Left colon (tissue), 2 donors: ENCODE measurements around the gene GIGYF2. TPM values are rescaled to one million over a fixed set of nuclear protein-coding genes. Genes with fewer than 3 reads are reported as not detected.
A peak's percentile ranks its signal among the peaks of the same experiment; 100 is the strongest.
"Not testable (repeated sequence)": the region's sequence is repeated elsewhere in the genome, so short reads cannot be mapped to it uniquely, and the experiment has no call there.

Source experiments
- ATAC-seq: fragments of 200-7000 bp; cut with Tn5 transposase; one replicate; pipeline ENCODE4 v1.9.1; 2020; ENCODE audit warnings: mild to moderate bottlenecking, moderate library complexity
- DNase-seq, 2 donors: peaks; one replicate each; pipeline ENCODE4 v3.0.0-alpha.2; 2020
- intact Hi-C, 2 donors: fragments of 100-400 bp; cut with DNase I in 1 of 2; cut with micrococcal nuclease in 1 of 2; formaldehyde crosslinking; loops; one replicate each; pipeline versions ENCODE4 v1.11.2 to v1.14.0; 2022; cut with DNase I, micrococcal nuclease
- total RNA-seq, 2 donors: library from RNA; stranded (reverse); fragmentation: NEBNext Ultra II Directional; extraction: Animal tissue kit (Norgen Biotek cat#: 25700); gene quantifications; one replicate each; pipeline ENCODE4 v1.2.1, GENCODE V29; 2021
- donor health status: DM: no; HTN: no; CAD: no.
- donor health status: DM: yes; HTN: yes; CAD: no.

The GIGYF2 gene
- total RNA-seq, 2 donors from 2014 or later: 55.4 to 66.3 TPM

DNA sequence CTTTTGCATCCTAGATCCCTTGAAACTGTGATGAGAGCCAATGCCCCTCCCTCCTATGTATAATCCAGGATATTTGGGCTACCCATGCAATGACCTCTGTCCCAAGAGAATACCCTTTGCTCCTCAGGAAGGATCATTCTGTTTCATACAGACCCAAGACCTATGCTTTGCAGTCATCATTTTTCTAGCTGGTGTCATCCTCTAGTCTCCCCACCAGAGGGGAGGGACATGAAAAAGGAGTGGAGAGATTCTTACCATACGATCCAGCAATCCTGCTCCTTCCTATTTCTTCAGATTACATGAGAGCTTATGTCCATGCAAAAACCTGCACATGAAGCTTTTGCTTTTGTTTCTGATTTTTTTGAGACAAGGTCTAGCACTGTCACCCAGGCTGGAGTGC, 13.8 kb upstream of the GIGYF2 start:
- ATAC-seq: no peak
- intact Hi-C loops: no loop called here

DNA sequence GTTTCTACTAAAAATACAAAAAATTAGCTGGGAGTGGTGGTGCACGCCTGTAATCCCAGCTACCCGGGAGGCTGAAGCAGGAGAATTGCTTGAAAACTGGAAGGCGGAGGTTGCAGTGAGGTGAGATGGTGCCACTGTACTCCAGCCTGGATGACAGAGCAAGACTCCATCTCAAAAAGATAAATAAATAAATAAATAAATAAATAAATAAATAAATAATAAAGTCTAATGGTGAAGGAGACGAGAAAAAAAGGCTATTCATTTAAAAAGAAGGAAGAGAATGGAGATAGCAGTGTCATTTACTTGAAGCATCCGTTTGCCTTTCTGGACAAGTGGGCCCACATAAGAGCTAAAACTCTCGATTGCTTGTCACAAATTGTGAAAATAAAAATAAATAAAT, 11.7 kb upstream of the GIGYF2 start:
- ATAC-seq, intact Hi-C loops, DNase-seq: not testable (repeated sequence)

More for the DNA sequence above, 13.8 kb upstream of the GIGYF2 start:
- no peak for DNase-seq

DNA sequence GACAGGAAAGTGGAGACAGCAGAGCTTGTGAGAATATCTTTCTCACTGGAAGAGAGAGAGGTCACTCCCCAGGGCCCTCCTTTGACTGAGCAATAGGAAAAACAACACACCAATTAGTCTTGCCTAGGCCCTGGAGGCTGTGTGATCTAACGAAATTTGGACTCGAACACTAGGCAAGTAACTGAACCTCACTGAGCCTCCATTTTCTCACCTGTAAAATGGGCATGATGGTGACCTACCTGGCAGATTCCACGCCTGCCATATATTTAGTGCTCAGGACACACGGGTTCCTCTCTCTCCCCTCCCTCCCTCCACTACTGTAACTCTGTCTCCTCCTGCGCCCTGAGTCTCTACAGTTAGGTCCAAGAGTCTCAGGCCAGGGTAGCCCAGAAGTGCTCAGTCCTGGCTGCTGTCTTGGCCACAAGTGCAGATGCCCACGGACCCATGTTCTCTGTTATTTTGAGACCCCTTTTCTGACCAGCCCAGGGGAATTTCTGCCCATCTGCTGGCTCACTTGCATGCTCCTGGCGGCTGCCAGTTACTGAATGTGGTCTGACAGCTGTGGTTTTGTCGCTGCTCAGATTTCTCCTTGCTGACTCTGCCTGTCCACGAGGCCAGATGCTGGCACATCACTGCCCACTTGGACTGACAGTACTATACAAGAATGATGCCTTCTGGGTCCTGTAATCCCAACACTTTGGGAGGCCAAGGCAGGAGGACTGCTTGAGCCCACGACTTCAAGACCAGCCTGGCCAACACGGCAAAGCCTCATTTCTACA, 9.6 kb upstream of the GIGYF2 start:
- DNase-seq: no peak
- intact Hi-C loops: no loop called here
- ATAC-seq: no peak

DNA sequence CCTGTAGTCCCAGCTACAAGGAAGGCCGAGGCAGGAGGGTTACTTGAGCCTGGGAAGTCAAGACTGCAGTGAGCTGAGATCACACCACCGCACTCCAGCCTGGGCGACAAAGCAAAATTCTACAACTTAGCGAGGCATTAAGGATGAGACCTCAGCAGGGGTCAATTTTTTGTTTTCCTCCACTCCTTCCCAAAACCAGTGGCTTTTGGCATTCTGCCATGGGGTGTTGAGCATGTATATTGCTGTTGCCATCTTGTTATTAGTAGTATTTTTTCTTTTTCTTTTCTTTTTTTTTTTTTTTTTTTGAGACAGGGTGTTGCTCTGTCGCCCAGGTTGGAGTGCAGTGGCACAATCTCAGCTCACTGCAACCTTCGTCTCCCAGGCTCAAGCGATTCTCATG, 8.9 kb upstream of the GIGYF2 start:
- no peak for DNase-seq
- intact Hi-C loops: no loop called here
- no peak for ATAC-seq

DNA sequence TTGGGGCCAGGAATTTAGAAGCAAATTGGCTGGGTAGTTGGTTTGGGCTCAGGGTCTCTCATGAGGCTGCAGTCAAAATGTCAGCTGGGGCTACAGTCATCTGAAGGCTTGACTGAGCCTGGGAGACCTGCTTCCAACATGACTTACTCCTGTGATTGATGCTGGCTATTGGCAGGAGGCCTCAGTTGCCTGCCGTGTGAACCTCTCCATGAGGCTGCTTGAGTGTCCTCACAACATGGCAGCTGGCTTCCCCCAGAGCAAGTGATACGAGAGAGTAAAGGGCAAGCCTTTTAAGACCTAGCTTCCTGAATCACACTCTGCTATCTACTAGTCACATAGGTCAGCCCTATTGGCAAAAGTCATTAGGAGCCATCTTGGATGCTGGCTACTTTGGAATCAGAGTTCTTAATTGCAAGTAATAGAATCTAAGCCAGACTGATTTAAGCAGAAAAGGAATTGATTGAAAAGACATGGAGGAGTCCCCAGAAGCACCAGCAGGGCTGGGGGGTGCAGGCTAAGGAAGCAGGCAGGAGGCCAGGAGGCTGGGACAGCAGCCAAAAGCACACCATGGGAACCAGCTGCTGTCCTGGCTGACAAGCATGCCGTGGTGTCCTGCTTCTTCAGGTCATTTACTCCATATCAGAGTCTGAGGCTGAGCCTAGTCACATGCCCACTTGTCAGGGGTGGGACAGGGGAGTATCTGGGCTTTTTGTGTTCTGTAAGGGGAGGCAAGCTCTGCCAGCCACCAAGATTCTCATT, 7.8 kb upstream of the GIGYF2 start:
- peak; percentile 43 for ATAC-seq
- intact Hi-C loops: no loop called here
- DNase-seq: peak in 1 of 2 donors; percentile 39

DNA sequence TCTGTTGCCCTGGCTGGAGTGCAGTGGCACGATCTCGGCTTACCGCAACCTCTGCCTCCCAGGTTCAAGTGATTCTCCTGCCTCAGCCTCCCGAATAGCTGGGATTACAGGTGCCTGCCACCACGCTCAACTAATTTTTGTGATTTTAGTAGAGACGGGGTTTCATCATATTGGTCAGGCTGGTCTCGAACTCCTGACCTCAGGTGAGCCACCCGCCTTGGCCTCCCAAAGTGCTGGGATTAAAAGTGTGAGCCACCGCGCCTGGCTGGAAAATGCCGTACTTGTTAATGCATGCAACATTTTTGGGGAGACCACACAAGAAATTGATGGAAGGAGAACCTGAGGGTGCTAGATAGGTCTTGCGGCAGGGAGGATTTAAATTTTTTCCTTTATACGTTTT, 6.0 kb upstream of the GIGYF2 start:
- ATAC-seq, DNase-seq, intact Hi-C loops: not testable (repeated sequence)

DNA sequence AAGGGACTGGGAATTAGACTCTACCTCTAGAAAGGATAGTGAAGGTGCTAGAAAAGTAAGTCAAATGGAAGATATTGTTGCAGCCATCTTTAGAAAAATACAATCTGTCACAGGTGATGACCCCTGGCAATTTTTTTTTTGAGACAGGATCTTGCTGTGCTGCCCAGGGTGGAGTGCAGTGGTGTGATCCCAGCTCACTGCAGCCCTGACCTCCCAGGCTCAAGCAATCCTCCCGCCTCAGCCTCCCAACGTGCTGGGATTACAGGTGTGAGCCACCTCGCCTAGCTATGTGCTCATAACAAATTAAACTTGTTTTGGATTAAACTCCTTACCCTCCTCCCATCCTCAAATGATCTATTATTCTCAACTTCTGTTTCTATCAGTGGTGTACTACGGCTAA, 3.8 kb upstream of the GIGYF2 start:
- ATAC-seq (no peak), DNase-seq (no peak)
- intact Hi-C loops: no loop called here

DNA sequence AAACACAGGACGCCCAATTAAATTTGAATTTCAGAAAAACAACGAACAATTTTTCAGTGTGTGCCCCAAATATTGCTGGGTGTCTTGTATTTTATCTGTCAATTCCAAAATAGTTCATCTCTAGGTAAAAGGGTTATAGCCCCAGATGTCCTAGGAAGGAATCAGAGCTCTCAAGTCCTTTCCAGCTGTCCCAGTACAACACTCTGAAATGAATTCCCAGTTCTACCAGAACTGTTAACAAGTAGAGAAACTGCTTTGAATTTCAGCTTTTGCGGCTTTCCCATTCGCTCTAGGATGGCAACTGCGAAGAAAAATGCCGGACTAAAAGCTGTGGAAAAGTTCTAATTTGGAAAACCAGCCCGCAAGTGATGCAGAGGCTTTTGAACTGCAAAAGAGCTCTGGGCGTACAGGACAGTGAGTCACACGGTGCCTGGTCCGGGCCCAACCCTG, 497 bp upstream of the GIGYF2 start:
- DNase-seq: no peak
- no peak for ATAC-seq
- intact Hi-C loops: no loop called here

DNA sequence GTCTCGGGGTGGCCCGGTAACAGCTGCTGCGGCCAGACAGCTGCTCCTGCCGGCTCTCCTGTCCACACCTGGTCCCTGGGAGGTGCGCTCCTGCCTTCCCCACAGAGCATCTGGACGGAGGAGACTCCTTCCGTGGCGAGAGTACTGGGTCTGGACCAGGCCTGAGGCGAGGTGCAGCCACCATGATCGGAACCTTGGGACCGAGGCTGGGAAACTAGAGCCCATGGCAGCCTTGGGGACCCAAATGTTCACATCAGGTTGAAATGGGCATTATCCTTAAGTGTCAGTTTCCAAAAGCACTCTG, 628 bp downstream of the GIGYF2 start:
- DNase-seq: no peak
- ATAC-seq: no peak
- intact Hi-C loops: no loop called here

DNA sequence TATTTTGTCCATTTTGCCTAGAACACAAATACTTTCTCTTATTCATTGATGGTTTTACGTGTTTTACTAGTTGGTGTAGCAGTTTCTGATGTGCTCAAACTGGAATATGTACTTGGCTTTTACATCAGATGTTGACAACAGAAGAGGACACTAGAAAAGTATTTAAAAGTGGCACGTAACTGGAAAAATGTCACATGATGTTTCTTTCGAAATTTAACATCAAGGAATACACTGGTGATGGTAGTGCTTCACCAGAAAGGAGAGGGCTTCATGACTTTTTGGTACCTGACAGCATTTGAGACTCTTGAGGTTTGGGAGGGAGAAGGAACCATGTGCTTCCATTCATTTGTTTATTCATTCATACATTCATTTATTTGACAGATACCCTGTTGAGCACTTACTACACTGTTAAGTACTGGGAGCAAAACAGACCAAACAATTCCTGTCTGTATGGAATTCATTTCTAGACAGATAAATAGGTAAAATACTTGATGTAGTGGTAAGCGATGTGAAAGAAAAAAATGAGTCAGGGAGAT, 1.5 kb downstream of the GIGYF2 start:
- no peak for ATAC-seq
- DNase-seq: no peak
- intact Hi-C loops: no loop called here

DNA sequence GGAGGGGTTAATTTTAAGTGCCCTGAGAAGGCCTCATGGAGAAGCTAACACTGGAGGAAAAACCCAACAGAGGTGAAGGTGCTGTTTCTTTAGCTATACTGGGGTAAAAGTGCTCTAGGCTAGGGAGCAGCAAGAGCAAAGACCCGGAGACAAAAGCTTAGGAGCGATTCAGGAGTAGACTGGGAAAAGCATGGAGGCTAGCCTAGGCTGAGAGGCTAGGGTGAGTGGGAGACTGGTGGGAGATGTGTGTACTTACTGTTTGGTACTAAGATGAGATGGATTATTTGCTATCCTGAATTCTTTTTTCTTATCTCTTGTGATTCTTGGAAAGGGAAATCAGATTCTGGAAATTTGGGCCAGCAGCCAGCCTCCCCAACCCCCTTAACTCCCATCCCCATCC, 2.0 kb downstream of the GIGYF2 start:
- intact Hi-C loops: no loop called here
- ATAC-seq: no peak

DNA sequence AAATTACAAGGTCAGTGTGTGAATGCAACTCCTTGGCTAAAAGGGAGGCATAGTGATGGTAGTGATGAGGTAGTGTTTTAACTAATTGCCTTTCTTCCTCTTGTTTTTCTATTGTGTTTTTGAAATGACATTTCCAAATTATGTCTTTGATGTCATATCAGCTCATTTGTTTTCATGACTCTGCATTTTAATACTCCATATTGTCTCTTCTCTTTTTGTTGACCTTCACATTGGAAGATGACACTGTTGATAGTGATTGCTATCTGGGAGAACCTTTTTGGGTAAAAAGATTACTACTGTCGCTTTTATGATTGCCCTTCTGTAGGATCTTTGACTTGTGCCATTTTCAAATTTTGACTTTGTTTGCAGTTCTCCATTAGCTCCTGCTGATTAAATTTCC, 3.0 kb downstream of the GIGYF2 start:
- intact Hi-C loops: no loop called here
- ATAC-seq (no peak), DNase-seq (no peak)

More for the DNA sequence above, 2.0 kb downstream of the GIGYF2 start:
- DNase-seq: no peak

DNA sequence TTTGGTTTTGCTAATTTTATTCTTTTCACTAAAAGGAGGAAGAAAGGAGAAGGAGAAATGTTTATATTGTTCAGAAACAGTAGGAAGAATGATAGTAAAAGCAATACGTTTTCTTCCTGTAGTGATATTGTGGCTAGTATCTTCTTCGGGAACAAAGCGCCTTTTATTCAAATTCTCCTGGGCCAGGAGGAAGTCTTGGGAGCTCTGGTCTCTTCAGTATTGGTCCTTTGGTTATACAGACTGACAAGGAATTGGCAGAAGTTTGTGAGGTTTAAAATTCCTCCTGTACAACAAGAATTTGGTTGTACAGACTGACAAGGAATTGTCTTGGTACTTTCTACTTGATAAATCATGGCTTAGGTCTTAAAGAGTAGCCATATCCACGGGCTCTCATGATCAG, 9.9 kb downstream of the GIGYF2 start:
- intact Hi-C loops: no loop called here
- ATAC-seq (no peak), DNase-seq (no peak)

DNA sequence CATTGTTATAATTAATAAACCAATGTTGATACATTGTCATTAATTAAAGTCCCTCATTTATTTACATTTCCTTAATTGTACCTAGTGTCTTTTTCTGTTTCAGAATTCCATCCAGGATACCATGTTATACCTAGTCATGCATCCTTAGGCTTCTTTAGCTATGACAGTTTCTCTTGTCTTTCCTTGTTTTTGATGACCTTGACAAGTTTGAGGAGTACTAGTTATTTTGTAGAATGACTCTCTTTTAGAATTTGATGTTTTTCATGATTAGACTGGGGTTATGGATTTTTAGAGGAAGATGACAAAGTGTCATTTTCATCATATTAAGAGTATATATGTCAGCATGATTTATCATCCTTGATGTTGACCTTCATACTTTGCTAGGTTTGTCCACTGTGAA, 16.4 kb downstream of the GIGYF2 start:
- intact Hi-C loops: no loop called here
- DNase-seq (no peak), ATAC-seq (no peak)

DNA sequence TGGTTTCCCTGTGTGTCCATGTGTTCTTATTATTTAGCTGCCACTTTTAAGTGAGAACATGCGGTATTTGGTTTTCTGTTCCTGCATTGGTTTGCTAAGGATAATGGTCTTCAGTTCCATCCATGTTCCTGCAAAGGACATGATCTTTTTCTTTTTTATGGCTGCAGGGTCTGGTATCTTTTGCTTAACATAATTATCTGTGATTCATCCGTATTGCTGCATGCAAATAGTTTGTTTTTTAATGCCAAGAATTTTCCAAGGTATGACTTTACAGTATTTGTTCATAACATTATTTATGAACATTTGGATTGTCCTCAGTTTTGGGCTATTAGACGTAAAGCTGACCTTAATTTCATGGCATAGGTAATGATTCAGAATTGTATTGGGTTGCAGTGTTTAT, 17.8 kb downstream of the GIGYF2 start:
- no peak for DNase-seq
- intact Hi-C loops: no loop called here

DNA sequence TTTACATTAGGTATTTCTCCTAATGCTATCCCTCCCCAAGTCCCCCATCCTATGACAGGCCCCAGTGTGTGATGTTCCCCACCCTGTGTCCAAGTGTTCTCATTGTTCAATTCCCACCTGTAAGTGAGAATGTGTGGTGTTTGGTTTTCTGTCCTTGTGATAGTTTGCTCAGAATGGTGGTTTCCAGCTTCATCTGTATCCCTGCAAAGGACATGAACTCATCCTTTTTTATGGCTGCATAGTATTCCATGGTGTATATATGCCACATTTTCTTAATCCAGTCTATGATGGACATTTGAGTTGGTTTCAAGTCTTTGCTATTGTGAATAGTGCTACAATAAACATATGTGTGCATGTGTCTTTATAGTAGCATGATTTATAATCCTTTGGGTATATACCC, 22.9 kb downstream of the GIGYF2 start:
- intact Hi-C loops, DNase-seq, ATAC-seq: not testable (repeated sequence)

More for the DNA sequence above, 17.8 kb downstream of the GIGYF2 start:
- no peak for ATAC-seq

DNA sequence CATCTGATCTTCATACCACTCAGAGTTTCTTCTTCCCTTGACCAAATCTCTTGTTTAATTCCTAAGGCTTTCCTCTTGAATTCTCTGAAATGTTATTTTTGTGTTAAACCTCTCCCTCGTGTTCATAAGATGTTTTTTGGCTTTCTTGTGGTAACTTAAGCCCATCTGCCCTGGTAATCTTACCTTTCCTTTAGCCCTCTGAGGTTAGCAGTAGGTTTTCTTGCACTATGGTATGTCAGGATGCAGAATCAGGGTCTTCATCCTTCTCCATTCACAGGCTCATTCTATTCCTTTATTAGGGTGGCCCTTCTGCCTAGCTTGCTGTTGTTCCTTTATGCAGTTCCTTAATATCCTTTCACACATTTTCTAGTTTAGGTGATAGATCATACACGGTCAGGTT, 24.1 kb downstream of the GIGYF2 start:
- no peak for DNase-seq
- intact Hi-C loops: no loop called here
- no peak for ATAC-seq

DNA sequence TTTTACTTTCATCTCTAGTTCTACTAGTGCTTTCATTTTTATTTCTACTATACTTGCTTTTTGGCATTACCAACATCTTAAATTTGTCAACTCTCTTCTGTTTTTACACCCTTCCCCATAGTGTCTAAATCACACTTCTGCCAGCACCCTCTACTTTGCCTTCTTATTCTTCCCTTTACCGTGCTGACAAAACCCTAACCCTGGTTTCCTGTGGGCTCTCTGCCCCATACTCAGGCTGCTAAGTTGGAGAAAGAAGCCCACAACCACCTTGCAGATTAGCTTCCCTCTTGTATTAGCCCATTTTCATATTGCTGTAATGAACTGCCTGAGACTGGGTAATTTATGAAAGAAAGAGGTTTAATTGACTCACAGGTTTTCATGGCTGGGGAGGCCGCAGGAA, 24.8 kb downstream of the GIGYF2 start:
- intact Hi-C loops: no loop called here
- ATAC-seq: no peak

DNA sequence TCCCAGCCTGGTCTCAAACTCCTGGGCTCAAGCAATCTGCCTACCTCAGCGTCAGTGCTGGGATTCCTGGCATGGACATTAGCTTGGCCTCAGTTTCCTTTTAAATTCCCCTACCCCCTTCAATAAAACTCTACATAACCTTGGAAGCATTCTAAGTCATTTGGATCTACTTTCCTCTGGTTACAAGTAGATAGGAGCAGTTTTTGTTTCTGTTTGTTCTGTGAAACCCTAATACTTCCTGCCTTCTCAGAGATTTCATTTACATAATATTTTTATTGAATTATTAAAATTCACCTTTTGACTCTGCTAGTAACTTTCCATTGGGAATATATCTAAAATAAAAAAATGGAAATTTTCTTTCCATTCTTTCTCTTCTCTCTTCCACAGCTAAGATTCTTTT, 25.9 kb downstream of the GIGYF2 start:
- ATAC-seq (no peak), DNase-seq (no peak)
- intact Hi-C loops: no loop called here

More for the DNA sequence above, 24.8 kb downstream of the GIGYF2 start:
- no peak for DNase-seq

DNA sequence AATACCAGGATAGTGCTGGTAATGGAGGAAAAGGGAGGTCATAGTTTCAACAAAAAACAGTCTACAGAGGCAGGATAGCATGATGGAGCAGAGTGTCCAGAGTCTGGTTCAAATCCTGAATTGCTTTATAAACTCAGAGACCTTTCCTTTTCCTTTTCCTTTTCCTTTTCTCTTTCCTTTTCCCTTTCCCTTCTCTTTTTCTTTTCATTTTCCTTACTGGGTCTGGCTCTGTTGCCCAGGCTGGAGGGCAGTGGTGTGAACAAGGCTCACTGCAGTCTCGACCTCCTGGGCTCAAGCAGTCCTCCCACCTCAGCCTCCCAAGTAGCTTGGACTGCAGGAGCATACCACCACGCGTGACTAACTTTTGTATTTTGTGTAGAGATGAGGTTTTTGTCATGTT, 31.7 kb downstream of the GIGYF2 start:
- DNase-seq (no peak), ATAC-seq (no peak)
- intact Hi-C loops: no loop called here
